MM.1S (cell line): Measurements from ENCODE around the gene NEGR1.

ENCODE experiments used
- EZH2 ChIP-seq: fragments of 300-600 bp; sonication (generic); optimal IDR thresholded peaks from 2 replicates; pipeline ENCODE3; 2017; ENCODE audit warnings: low read depth, mild to moderate bottlenecking, antibody characterized with exemption, low read length, mixed read lengths
- EZH2phosphoT487 ChIP-seq: fragments of 300-600 bp; sonication (generic); IDR thresholded peaks from 2 replicates; pipeline ENCODE4 v1.6.1; 2018; ENCODE audit warnings: antibody characterized with exemption, low read length
- TF ChIP-seq, protein P1 (sequence below): fragments of 300-600 bp; sonication (generic); IDR thresholded peaks from 2 replicates; pipeline ENCODE4 v1.5.1; 2016; ENCODE audit warnings: antibody characterized with exemption, low read length, mixed read lengths

DNA sequence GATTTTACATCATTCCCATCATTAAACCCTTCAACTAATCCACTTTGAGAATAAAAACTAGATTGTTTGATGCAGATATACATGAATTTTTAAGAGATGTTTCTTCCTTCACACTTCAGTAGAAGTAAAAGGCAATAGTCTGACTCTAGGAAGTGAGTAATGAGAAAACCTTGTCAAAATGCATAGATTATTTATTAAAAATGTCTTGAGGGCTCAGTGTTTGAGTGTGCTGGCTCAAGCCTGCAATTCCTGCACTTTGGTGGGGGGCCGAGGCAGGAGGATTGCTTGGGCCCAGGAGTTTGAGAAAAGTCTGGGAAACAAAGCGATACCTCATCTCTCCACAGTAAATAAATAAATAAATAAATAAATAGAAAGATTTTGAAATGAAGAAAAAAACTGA, 177.1 kb downstream of the NEGR1 start:
- TF ChIP-seq, protein P1, sequence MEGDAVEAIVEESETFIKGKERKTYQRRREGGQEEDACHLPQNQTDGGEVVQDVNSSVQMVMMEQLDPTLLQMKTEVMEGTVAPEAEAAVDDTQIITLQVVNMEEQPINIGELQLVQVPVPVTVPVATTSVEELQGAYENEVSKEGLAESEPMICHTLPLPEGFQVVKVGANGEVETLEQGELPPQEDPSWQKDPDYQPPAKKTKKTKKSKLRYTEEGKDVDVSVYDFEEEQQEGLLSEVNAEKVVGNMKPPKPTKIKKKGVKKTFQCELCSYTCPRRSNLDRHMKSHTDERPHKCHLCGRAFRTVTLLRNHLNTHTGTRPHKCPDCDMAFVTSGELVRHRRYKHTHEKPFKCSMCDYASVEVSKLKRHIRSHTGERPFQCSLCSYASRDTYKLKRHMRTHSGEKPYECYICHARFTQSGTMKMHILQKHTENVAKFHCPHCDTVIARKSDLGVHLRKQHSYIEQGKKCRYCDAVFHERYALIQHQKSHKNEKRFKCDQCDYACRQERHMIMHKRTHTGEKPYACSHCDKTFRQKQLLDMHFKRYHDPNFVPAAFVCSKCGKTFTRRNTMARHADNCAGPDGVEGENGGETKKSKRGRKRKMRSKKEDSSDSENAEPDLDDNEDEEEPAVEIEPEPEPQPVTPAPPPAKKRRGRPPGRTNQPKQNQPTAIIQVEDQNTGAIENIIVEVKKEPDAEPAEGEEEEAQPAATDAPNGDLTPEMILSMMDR = no peak
- TF ChIP-seq EZH2phosphoT487 (no peak), EZH2 (no peak)
